Ascending aorta (tissue), 2 donors: ENCODE results near the gene ITGA4. TPM values are rescaled to one million over a fixed set of nuclear protein-coding genes. Genes with fewer than 3 reads are reported as not detected.

Experiments used
- DNase-seq, 2 donors: peaks; one replicate each; pipeline ENCODE4 v3.0.0-alpha.2; 2019; ENCODE audit warnings: low spot score in 2 of 2
- H3K27ac ChIP-seq, 2 donors: fragments of 200-600 bp; sonication (generic); one replicate each; pipeline ENCODE4 v1.5.1; 2016 to 2017; ENCODE audit warnings: mild to moderate bottlenecking in 1 of 2
- H3K27me3 ChIP-seq: fragments of 200-600 bp; sonication (generic); one replicate; pipeline ENCODE4 v1.5.1; 2017
- H3K36me3 ChIP-seq, 2 donors: fragments of 200-600 bp; sonication (generic); one replicate each; pipeline ENCODE4 v1.5.1; 2016
- H3K4me1 ChIP-seq, 2 donors: fragments of 200-600 bp; sonication (generic); one replicate each; pipeline ENCODE4 v1.5.1; 2016 to 2017; ENCODE audit warnings: mild to moderate bottlenecking in 1 of 2
- H3K4me3 ChIP-seq, 2 donors: fragments of 200-600 bp; sonication (generic); one replicate each; pipeline ENCODE4 v1.5.1; 2016 to 2017; ENCODE audit warnings: mild to moderate bottlenecking in 1 of 2
- H3K9me3 ChIP-seq, 2 donors: fragments of 200-600 bp; sonication (generic); one replicate each; pipeline ENCODE4 v1.5.1; 2016
- intact Hi-C: fragments of 100-400 bp; cut with DNase I; formaldehyde crosslinking; loops from one replicate; pipeline ENCODE4 v1.15.1; 2023
- total RNA-seq: library from RNA; depleted of rRNA; stranded (reverse); fragments of >200 nt; gene quantifications from one replicate; pipeline ENCODE4 v1.1.0, GENCODE V29; 2016
- TF ChIP-seq, protein P1 (sequence below), 3 experiments: fragments of 200-600 bp in 2 of 3; fragments of 450-650 bp in 1 of 3; sonication (generic) in 2 of 3; IDR thresholded peaks; one replicate each; pipeline ENCODE4 v1.5.1; 2016 to 2019; ENCODE audit warnings: antibody characterized with exemption in 3 of 3, mild to moderate bottlenecking in 1 of 3, moderate library complexity in 1 of 3

Gene ITGA4
- total RNA-seq, 1 donor from 2014 or later = 6.6 TPM

DNA sequence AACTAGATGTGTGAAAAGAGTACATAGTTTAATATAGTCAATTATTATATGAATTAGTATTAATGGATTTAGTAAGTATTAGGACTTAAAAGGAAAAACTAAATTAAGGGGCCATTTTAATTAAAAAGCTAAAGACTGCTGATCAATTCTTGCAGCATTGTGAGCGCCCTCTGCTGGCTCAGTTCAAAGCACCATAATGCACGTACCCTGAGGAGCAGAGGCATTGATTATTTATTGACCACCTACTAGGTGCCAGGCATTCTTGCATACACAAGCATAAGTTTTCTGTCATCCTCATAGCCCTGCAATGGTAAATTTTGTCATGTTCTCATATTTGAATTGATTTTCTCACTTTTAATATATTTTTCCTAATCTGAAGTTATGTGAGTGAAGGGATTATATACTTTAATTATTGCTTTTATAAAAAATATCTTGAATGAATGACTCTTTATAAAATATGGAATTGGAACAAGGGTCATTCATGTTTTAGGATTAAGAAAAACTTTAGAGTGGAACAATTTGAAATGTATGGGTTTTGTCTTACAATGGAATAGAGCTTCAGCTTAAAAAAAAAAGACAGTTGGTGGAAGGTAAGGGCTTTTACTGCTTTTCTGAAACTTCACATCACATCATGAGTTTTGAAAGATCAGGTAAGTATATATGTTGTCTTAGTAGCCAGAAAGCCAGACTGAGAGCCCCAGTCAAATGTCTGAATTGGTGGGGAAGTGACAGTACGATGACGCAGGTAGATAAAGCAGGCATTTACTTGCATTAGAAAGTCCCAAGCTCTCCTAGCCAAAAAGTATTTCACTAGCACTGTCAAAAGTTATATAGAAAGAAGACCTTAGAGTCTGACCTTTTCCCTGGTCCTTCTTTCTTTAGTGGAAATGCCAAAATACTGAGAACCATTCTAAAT, 9.7 kb downstream of the ITGA4 start:
- no peaks in the 10 kb centered on the region for H3K4me1 ChIP-seq
- no peaks in the 10 kb centered on the region for H3K36me3 ChIP-seq
- H3K9me3 ChIP-seq = no peaks in the 10 kb centered on the region
- intact Hi-C loops = no loop called here
- TF ChIP-seq, protein P1, sequence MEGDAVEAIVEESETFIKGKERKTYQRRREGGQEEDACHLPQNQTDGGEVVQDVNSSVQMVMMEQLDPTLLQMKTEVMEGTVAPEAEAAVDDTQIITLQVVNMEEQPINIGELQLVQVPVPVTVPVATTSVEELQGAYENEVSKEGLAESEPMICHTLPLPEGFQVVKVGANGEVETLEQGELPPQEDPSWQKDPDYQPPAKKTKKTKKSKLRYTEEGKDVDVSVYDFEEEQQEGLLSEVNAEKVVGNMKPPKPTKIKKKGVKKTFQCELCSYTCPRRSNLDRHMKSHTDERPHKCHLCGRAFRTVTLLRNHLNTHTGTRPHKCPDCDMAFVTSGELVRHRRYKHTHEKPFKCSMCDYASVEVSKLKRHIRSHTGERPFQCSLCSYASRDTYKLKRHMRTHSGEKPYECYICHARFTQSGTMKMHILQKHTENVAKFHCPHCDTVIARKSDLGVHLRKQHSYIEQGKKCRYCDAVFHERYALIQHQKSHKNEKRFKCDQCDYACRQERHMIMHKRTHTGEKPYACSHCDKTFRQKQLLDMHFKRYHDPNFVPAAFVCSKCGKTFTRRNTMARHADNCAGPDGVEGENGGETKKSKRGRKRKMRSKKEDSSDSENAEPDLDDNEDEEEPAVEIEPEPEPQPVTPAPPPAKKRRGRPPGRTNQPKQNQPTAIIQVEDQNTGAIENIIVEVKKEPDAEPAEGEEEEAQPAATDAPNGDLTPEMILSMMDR (IDR thresholded peaks at IDR 0.05) = peak; percentile 12 to 56 (median 39)
- no peak overlapping the region for H3K27ac ChIP-seq
- H3K27me3 ChIP-seq = no peaks in the 10 kb centered on the region
- DNase-seq = peak in 1 of 2 donors; percentile 75
- no peak overlapping the region for H3K4me3 ChIP-seq

DNA sequence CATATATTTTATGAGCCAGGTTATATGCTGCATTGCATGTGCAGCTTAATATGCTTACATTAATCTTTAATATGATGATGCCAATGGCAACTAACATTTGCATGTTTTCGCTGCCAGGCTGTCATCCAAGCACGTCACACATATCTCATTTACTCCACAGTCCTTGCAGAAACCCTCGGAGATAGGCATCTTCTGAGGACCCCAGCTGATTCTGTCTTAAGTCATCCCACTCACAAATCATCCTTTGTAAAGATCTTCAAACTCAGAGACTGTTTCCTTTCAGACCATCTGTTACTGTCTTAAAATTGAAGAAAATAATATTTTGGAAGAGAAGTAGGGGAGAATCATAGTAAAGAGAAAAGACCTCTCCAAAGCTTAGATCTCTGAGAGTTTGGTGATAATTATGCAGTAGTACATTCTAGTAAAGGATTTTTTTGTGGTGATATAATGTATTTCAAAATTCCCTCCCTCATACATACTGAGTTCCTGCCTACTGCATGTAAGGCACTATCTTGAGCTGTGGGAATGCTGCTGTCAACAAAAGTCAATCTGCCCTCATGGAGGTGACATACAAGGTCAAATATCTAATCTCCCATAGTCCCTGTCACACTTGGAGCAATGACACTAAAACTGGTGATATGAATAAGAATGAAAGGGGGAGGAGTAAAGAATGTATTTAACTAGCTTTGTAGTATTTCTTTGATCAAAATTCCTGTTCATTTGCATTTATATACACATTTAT, 11.0 kb downstream of the ITGA4 start:
- no peak for DNase-seq
- no peaks in the 10 kb centered on the region for H3K27me3 ChIP-seq
- TF ChIP-seq, protein P1 (IDR thresholded peaks at IDR 0.05) = no peak
- no peaks in the 10 kb centered on the region for H3K36me3 ChIP-seq
- intact Hi-C loops = no loop called here
- no peaks in the 10 kb centered on the region for H3K9me3 ChIP-seq
- no peak overlapping the region for H3K27ac ChIP-seq
- no peak overlapping the region for H3K4me3 ChIP-seq
- no peaks in the 10 kb centered on the region for H3K4me1 ChIP-seq

DNA sequence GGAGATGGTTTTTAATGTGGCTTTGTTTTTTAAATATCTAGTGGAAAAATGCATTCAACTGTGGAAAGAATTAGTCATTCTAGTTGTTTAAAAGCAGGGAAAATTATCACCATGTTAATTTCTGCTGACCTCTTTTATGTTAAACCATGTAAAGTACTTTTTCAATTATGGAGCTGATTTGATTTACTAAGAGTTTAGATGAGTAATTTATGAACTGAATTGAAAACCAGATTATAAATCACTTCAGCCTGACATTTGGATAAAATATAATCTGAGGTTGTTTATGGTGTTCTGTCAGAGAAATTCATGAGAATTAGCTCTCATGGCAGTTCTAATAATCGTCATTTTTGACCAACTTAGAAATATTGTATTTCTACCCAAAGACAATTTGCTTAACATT, 11.6 kb downstream of the ITGA4 start:
- Histone ChIP-seq H3K9me3 (no peaks in the 10 kb centered on the region), H3K4me1 (no peaks in the 10 kb centered on the region), H3K27me3 (no peaks in the 10 kb centered on the region), H3K27ac (no peak overlapping the region), H3K36me3 (no peaks in the 10 kb centered on the region), H3K4me3 (no peak overlapping the region)
- TF ChIP-seq, protein P1 (IDR thresholded peaks at IDR 0.05) = no peak
- intact Hi-C loops = no loop called here
- DNase-seq = no peak

DNA sequence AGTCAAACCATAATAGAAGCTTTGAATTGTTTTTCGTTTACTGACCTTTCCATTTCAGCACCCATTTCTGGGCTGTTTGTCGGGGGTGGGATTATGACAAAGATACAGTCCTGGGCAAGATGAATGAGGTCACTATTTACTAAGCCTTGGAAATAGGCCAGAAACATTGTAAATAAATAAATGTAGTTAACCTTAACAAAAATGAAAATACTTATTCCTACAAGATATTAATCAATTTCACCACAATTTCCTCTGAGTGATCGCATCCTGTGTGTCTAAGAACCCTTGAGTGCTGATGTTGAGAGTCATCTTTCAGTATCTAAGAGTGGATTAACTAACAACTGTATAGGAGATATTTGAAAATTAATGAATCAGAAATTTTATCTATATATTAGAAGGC, 14.0 kb downstream of the ITGA4 start:
- TF ChIP-seq, protein P1 (IDR thresholded peaks at IDR 0.05) = no peak
- no peaks in the 10 kb centered on the region for H3K9me3 ChIP-seq
- no peaks in the 10 kb centered on the region for H3K36me3 ChIP-seq
- H3K27ac ChIP-seq = no peak overlapping the region
- H3K4me1 ChIP-seq = no peaks in the 10 kb centered on the region
- H3K4me3 ChIP-seq = no peak overlapping the region
- intact Hi-C loops = no loop called here
- H3K27me3 ChIP-seq = no peaks in the 10 kb centered on the region
- no peak for DNase-seq

DNA sequence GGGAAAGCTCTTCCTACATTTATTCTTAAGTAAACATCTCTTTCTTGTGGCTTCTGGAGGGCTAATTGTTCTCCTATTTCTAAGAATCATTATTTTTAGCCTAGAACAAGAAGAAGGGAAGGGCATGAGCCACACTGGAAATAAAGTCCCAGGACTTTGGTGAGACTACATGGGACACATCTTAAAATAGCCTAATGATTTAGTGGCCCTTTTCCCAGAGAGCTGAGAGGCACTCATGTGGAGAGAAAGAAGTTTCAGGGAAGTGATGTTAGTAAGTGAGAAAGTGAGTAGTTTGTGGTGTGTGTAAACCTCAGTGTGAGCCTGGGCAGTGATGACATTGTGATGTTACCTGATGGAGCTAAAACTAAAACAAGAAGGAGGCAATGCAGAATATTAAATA, 14.6 kb downstream of the ITGA4 start:
- intact Hi-C loops = no loop called here
- Histone ChIP-seq H3K4me1 (no peaks in the 10 kb centered on the region), H3K9me3 (no peaks in the 10 kb centered on the region), H3K27ac (no peak overlapping the region), H3K4me3 (no peak overlapping the region), H3K36me3 (no peaks in the 10 kb centered on the region), H3K27me3 (no peaks in the 10 kb centered on the region)
- TF ChIP-seq, protein P1 (IDR thresholded peaks at IDR 0.05) = no peak
- DNase-seq = no peak
